Astrocyte (in vitro differentiated cells and primary cell): ENCODE results near the gene NFE2L1. TPM values are rescaled to one million over a fixed set of nuclear protein-coding genes. Genes with fewer than 3 reads are reported as not detected.
A peak's percentile ranks its signal among the peaks of the same experiment; 100 is the strongest.

Source experiments
- DNase-seq: peaks from one replicate; pipeline ENCODE4 v3.0.0-alpha.2; 2010; ENCODE audit warnings: low read depth
- FAIRE-seq: peaks from 2 replicates; lab custom pipeline; 2011; peaks lifted over from hg19 to GRCh38; lab: Jason Lieb, UNC
- H2AFZ ChIP-seq: 2 replicates; pipeline ENCODE4 v1.6.0; 2012; ENCODE audit warnings: low read depth, low read length, inconsistent platforms
- H3K27ac ChIP-seq: 2 replicates; pipeline ENCODE4 v1.5.1; 2011; ENCODE audit warnings: low read depth, low read length, inconsistent platforms
- H3K27me3 ChIP-seq: 2 replicates; pipeline ENCODE4 v1.6.0; 2011; ENCODE audit warnings: low read length, inconsistent platforms; ENCODE audit not compliant: insufficient read depth
- H3K36me3 ChIP-seq: 2 replicates; pipeline ENCODE4 v1.5.1; 2011; ENCODE audit warnings: low read length, inconsistent platforms; ENCODE audit not compliant: insufficient read depth
- H3K4me1 ChIP-seq: 2 replicates; pipeline ENCODE4 v1.5.1; 2011; ENCODE audit warnings: low read length, inconsistent platforms; ENCODE audit not compliant: insufficient read depth
- H3K4me2 ChIP-seq: 2 replicates; pipeline ENCODE4 v1.6.0; 2012; ENCODE audit warnings: low read length, inconsistent platforms
- H3K4me3 ChIP-seq: 2 replicates; pipeline ENCODE4 v1.5.1; 2011; ENCODE audit warnings: low read depth, mild to moderate bottlenecking, low read length, inconsistent platforms; ENCODE audit not compliant: insufficient read depth
- H3K79me2 ChIP-seq: 2 replicates; pipeline ENCODE4 v1.6.0; 2012; ENCODE audit warnings: mild to moderate bottlenecking, low read length, inconsistent platforms; ENCODE audit not compliant: insufficient read depth
- H3K9ac ChIP-seq: 2 replicates; pipeline ENCODE4 v1.6.0; 2012; ENCODE audit warnings: mild to moderate bottlenecking, low read length, inconsistent platforms
- H3K9me3 ChIP-seq: 2 replicates; pipeline ENCODE4 v1.5.1; 2012; ENCODE audit warnings: low read depth, mild to moderate bottlenecking, low read length, inconsistent platforms; ENCODE audit not compliant: insufficient read depth
- H4K20me1 ChIP-seq: 2 replicates; pipeline ENCODE4 v1.6.0; 2012; ENCODE audit warnings: low read length, inconsistent platforms; ENCODE audit not compliant: insufficient read depth
- H3K27ac Mint-ChIP-seq: one replicate; pipeline ENCODE4 v1.8.0; 2021; ENCODE audit warnings: mild to moderate bottlenecking, mixed read lengths; ENCODE audit not compliant: unreplicated experiment
- H3K27me3 Mint-ChIP-seq: one replicate; pipeline ENCODE4 v1.8.0; 2021; ENCODE audit warnings: low read depth, mixed read lengths; ENCODE audit not compliant: unreplicated experiment
- H3K36me3 Mint-ChIP-seq: one replicate; pipeline ENCODE4 v1.8.0; 2021; ENCODE audit warnings: low read depth, mixed read lengths; ENCODE audit not compliant: unreplicated experiment
- H3K4me1 Mint-ChIP-seq: one replicate; pipeline ENCODE4 v1.8.0; 2021; ENCODE audit warnings: low read depth, mixed read lengths; ENCODE audit not compliant: unreplicated experiment
- H3K4me3 Mint-ChIP-seq: one replicate; pipeline ENCODE4 v1.8.0; 2021; ENCODE audit warnings: mild to moderate bottlenecking, moderate library complexity, mixed read lengths; ENCODE audit not compliant: unreplicated experiment
- H3K9me3 Mint-ChIP-seq: one replicate; pipeline ENCODE4 v1.8.0; 2021; ENCODE audit warnings: mild to moderate bottlenecking, mixed read lengths; ENCODE audit not compliant: unreplicated experiment
- CTCF ChIP-seq: IDR thresholded peaks from 2 replicates; pipeline ENCODE4 v1.5.1; 2011; ENCODE audit warnings: low read depth, mild to moderate bottlenecking, inconsistent platforms, low read length, moderate library complexity; ENCODE audit not compliant: insufficient read depth
- EZH2 ChIP-seq: IDR thresholded peaks from 2 replicates; pipeline ENCODE4 v1.6.1; 2012; ENCODE audit warnings: mild to moderate bottlenecking, low read length, inconsistent platforms; ENCODE audit not compliant: insufficient read depth
- total RNA-seq: library from RNA; stranded (reverse); gene quantifications from 2 replicates; pipeline ENCODE4 v1.2.1, GENCODE V29; 2021

NFE2L1 gene
- total RNA-seq, 1 donor from 2014 or later = 344 TPM

- peak overlapping the region; percentile 39 for H3K4me3 ChIP-seq
- H3K27me3 ChIP-seq = no peaks in the 10 kb centered on the region
- peak overlapping the region; percentile 95 for H3K9ac ChIP-seq
- H3K36me3 ChIP-seq = peaks cover 17% of the 10 kb centered on the region
- DNase-seq (no peak), FAIRE-seq (no peak)
- H3K79me2 ChIP-seq = peaks cover 88% of the 10 kb centered on the region
- Mint-ChIP-seq H3K9me3 (no peaks in the 10 kb centered on the region), H3K27me3 (no peaks in the 10 kb centered on the region), H3K27ac (peak overlapping the region; percentile 86), H3K36me3 (peaks cover 32% of the 10 kb centered on the region), H3K4me3 (peak overlapping the region; percentile 82), H3K4me1 (peaks cover 55% of the 10 kb centered on the region)
- TF ChIP-seq CTCF = no peak
- TF ChIP-seq EZH2 = no peak
- peaks cover 76% of the 10 kb centered on the region for H4K20me1 ChIP-seq
- H3K4me2 ChIP-seq = peak overlapping the region; percentile 90
- no peak overlapping the region for H2AFZ ChIP-seq
- no peak overlapping the region for H3K27ac ChIP-seq
- no peaks in the 10 kb centered on the region for H3K9me3 ChIP-seq
- peaks cover 58% of the 10 kb centered on the region for H3K4me1 ChIP-seq
These were observed 5.0 kb downstream of the NFE2L1 start for GRCh38 chr17:48052956-48053757.

GRCh38 chr17:48053758-48054237, 5.6 kb downstream of the NFE2L1 start:
- Histone ChIP-seq H3K9me3 (no peaks in the 10 kb centered on the region), H3K4me1 (peaks cover 58% of the 10 kb centered on the region), H3K27ac (no peak overlapping the region), H3K79me2 (peaks cover 92% of the 10 kb centered on the region), H3K36me3 (peaks cover 23% of the 10 kb centered on the region), H3K4me3 (no peak overlapping the region), H3K9ac (peak overlapping the region; percentile 95), H3K4me2 (peak overlapping the region; percentile 90), H4K20me1 (peaks cover 83% of the 10 kb centered on the region), H3K27me3 (no peaks in the 10 kb centered on the region), H2AFZ (no peak overlapping the region)
- Mint-ChIP-seq H3K4me3 (peak overlapping the region; percentile 82), H3K27ac (peak overlapping the region; percentile 86), H3K4me1 (peaks cover 59% of the 10 kb centered on the region), H3K9me3 (no peaks in the 10 kb centered on the region), H3K36me3 (peaks cover 38% of the 10 kb centered on the region), H3K27me3 (no peaks in the 10 kb centered on the region)
- TF ChIP-seq EZH2 (no peak), CTCF (no peak)
- FAIRE-seq (no peak), DNase-seq (no peak)
